OCI-LY1 (cell line): ENCODE measurements around the gene EYA2.

ENCODE experiments used
- H2AFZ ChIP-seq: fragments of 200-600 bp; sonication (generic), shearing (Covaris generic); 2 replicates; pipeline ENCODE4 v1.6.0; 2014; ENCODE audit warnings: antibody characterized with exemption, mild to moderate bottlenecking, low read length
- H3F3A ChIP-seq: fragments of 200-600 bp; sonication (generic), shearing (Covaris generic); 2 replicates; pipeline ENCODE4 v1.6.0; 2014; ENCODE audit warnings: mild to moderate bottlenecking, antibody characterized with exemption, low read length, moderate library complexity; ENCODE audit not compliant: insufficient read depth
- H3K27ac ChIP-seq: fragments of 200-600 bp; sonication (generic); 2 replicates; pipeline ENCODE4 v1.5.1; 2014; ENCODE audit warnings: low read length, mixed run types, mild to moderate bottlenecking, low read depth; ENCODE audit not compliant: poor library complexity, severe bottlenecking
- H3K27me3 ChIP-seq: fragments of 200-600 bp; sonication (generic); 2 replicates; pipeline ENCODE4 v1.6.0; 2014; ENCODE audit warnings: antibody characterized with exemption, mild to moderate bottlenecking, low read length, moderate library complexity; ENCODE audit not compliant: insufficient read depth
- H3K36me3 ChIP-seq: fragments of 200-600 bp; sonication (generic); 2 replicates; pipeline ENCODE4 v1.6.1; 2014; ENCODE audit warnings: mild to moderate bottlenecking, antibody characterized with exemption, low read length, moderate library complexity, mixed read lengths; ENCODE audit not compliant: insufficient read depth
- H3K4me1 ChIP-seq: fragments of 200-600 bp; sonication (generic); 2 replicates; pipeline ENCODE4 v1.5.1; 2014; ENCODE audit warnings: mild to moderate bottlenecking, low read length, moderate library complexity; ENCODE audit not compliant: insufficient read depth, severe bottlenecking
- H3K4me2 ChIP-seq: fragments of 200-600 bp; sonication (generic), shearing (Covaris generic); 2 replicates; pipeline ENCODE4 v1.6.1; 2014; ENCODE audit warnings: low read length
- H3K4me3 ChIP-seq: fragments of 200-600 bp; sonication (generic); 2 replicates; pipeline ENCODE4 v1.5.1; 2014; ENCODE audit warnings: low read length, low read depth, mild to moderate bottlenecking, mixed read lengths; ENCODE audit not compliant: poor library complexity, severe bottlenecking
- H3K79me2 ChIP-seq: fragments of 200-600 bp; shearing (Covaris generic); 2 replicates; pipeline ENCODE4 v1.6.1; 2016; ENCODE audit warnings: mixed run types, low read length, mixed read lengths; ENCODE audit not compliant: insufficient read depth
- H3K9ac ChIP-seq: fragments of 200-600 bp; sonication (generic), shearing (Covaris generic); 2 replicates; pipeline ENCODE4 v1.6.1; 2014; ENCODE audit warnings: mild to moderate bottlenecking, low read length, mixed read lengths
- H3K9me2 ChIP-seq: fragments of 200-600 bp; sonication (generic), shearing (Covaris generic); 2 replicates; pipeline ENCODE4 v1.6.1; 2014; ENCODE audit warnings: low read depth, mild to moderate bottlenecking, low read length, mixed read lengths
- H3K9me3 ChIP-seq: fragments of 200-600 bp; shearing (Covaris generic); 2 replicates; pipeline ENCODE4 v1.6.1; 2014; ENCODE audit warnings: low read length, mixed read lengths
- H4K20me1 ChIP-seq: fragments of 200-600 bp; sonication (generic), shearing (Covaris generic); 2 replicates; pipeline ENCODE4 v1.6.0; 2016; ENCODE audit warnings: mild to moderate bottlenecking, low read length; ENCODE audit not compliant: insufficient read depth
- CTCF ChIP-seq: fragments of 200-600 bp; sonication (generic), shearing (Covaris generic); IDR thresholded peaks from 2 replicates; pipeline ENCODE4 v1.5.1; 2017; ENCODE audit warnings: mild to moderate bottlenecking, antibody characterized with exemption, low read length, moderate library complexity, mixed read lengths
- EZH2 ChIP-seq: fragments of 200-600 bp; sonication (generic), shearing (Covaris generic); IDR thresholded peaks from 2 replicates; pipeline ENCODE4 v1.8.0; 2017; ENCODE audit warnings: borderline replicate concordance, mixed run types, mild to moderate bottlenecking, antibody characterized with exemption, low read length, moderate library complexity, mixed read lengths

Gene EYA2

GRCh38 chr20:46990596-46991104, 96.0 kb downstream of the EYA2 start:
- Histone ChIP-seq H3K9ac (no peak overlapping the region), H3K4me1 (no peaks in the 10 kb centered on the region), H3K36me3 (no peaks in the 10 kb centered on the region), H4K20me1 (no peaks in the 10 kb centered on the region), H3K9me2 (no peaks in the 10 kb centered on the region), H2AFZ (no peak overlapping the region), H3K4me3 (no peak overlapping the region), H3K27ac (no peak overlapping the region), H3K9me3 (no peaks in the 10 kb centered on the region), H3K4me2 (no peak overlapping the region), H3F3A (no peaks in the 10 kb centered on the region), H3K27me3 (0 out of 2 replicates have a peak, but pooled peaks cover under 1% of the 10 kb centered on the region), H3K79me2 (no peaks in the 10 kb centered on the region)
- TF ChIP-seq EZH2 (no peak), CTCF (no peak)

DNA sequence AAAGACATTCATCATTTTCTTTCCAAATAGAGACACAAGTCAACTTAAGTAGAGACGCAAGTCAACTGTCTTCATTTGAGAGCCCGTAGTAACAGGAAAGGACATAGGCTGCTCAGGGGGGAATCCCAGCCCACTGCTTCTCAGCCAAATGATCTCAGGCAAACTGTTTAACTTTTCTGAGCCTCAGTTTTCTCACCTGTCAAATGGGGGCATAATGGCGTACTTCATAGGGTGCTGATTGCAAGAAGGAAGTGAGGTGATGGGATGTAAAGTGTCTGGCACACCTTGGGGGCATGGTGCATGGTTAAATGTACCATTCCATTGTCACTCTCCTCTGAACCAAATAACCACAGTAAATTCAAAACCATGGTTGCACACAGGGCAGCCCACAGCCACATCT, 96.5 kb downstream of the EYA2 start:
- TF ChIP-seq CTCF (no peak), EZH2 (no peak)
- Histone ChIP-seq H3K9me2 (no peaks in the 10 kb centered on the region), H2AFZ (no peak overlapping the region), H3K27ac (no peak overlapping the region), H3K36me3 (no peaks in the 10 kb centered on the region), H3F3A (no peaks in the 10 kb centered on the region), H3K9me3 (no peaks in the 10 kb centered on the region), H3K79me2 (no peaks in the 10 kb centered on the region), H3K27me3 (no peaks in the 10 kb centered on the region), H3K4me1 (no peaks in the 10 kb centered on the region), H3K9ac (no peak overlapping the region), H4K20me1 (no peaks in the 10 kb centered on the region), H3K4me3 (no peak overlapping the region), H3K4me2 (no peak overlapping the region)

DNA sequence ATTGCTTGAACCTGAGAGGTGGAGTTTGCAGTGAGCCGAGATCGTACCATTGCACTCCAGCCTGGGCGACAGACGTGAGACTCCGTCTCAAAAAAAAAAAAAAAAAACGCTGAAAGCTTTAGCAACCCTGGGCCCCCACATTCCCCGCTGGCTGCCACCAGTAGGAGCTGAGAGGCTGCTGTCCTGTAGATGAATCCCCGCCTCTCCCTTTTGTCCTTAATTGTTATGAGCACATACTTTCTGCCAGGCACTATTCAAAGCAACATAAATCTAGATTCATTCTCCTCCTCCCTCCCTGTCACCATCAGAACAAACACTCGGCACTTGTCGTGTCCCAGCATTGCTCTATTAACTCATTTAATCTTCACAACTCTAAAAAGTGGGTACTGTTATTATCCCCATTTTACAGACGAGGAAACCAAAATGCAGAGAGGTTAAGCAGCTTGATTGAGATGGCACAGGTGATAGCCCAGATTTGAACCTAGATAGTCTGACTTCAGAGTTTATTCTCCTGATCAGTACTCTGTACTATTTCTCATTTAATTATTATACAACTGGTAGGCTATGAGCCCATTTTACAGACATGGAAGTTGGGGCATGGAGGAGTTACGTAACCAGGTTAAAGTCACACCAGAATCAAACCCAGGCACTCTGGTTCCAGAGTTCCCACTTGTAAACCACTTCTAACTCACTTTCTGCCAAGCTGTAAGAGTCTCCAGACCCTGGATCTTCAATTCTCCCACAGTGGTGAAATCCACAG, 97.4 kb downstream of the EYA2 start:
- no peaks in the 10 kb centered on the region for H3K9me3 ChIP-seq
- H3K9ac ChIP-seq: no peak overlapping the region
- no peak overlapping the region for H3K27ac ChIP-seq
- no peaks in the 10 kb centered on the region for H4K20me1 ChIP-seq
- no peak overlapping the region for H2AFZ ChIP-seq
- no peaks in the 10 kb centered on the region for H3F3A ChIP-seq
- H3K27me3 ChIP-seq: no peaks in the 10 kb centered on the region
- H3K4me1 ChIP-seq: no peaks in the 10 kb centered on the region
- no peaks in the 10 kb centered on the region for H3K36me3 ChIP-seq
- no peaks in the 10 kb centered on the region for H3K79me2 ChIP-seq
- TF ChIP-seq CTCF: no peak
- no peak for TF ChIP-seq EZH2
- no peak overlapping the region for H3K4me2 ChIP-seq
- H3K4me3 ChIP-seq: no peak overlapping the region
- H3K9me2 ChIP-seq: no peaks in the 10 kb centered on the region
